HUES64 (cell line): ENCODE results near the gene MCM10. TPM values are rescaled to one million over a fixed set of nuclear protein-coding genes. Genes with fewer than 3 reads are reported as not detected.
A peak's percentile ranks its signal among the peaks of the same experiment; 100 is the strongest.

Experiments used
- H3K27ac ChIP-seq: 2 replicates; pipeline ENCODE4 v1.7.0; 2013; ENCODE audit warnings: low read depth, low read length, inconsistent platforms
- H3K27me3 ChIP-seq: 2 replicates; pipeline ENCODE4 v1.6.1; 2013; ENCODE audit warnings: mild to moderate bottlenecking, low read length; ENCODE audit not compliant: insufficient read depth
- H3K36me3 ChIP-seq: 2 replicates; pipeline ENCODE4 v1.6.1; 2013; ENCODE audit warnings: mild to moderate bottlenecking, low read length; ENCODE audit not compliant: insufficient read depth
- H3K4me1 ChIP-seq: 2 replicates; pipeline ENCODE4 v1.6.1; 2013; ENCODE audit warnings: mild to moderate bottlenecking, low read length, moderate library complexity; ENCODE audit not compliant: insufficient read depth
- H3K4me3 ChIP-seq: 2 replicates; pipeline ENCODE4 v1.5.1; 2013; ENCODE audit warnings: mild to moderate bottlenecking, low read length, moderate library complexity
- H3K9ac ChIP-seq: 2 replicates; pipeline ENCODE4 v1.6.1; 2013; ENCODE audit warnings: mild to moderate bottlenecking, low read depth, low read length
- H3K9me3 ChIP-seq: 2 replicates; pipeline ENCODE4 v1.6.1; 2013; ENCODE audit warnings: low read depth, low read length; ENCODE audit not compliant: insufficient read depth
- WGBS: fragments of 150-250, 120-280 bp; methylation state at CpG from one replicate; pipeline ENCODE4 v1.1.7; 2013; ENCODE audit warnings: missing lambda C conversion rate; 5-methylcytosine and 5-hydroxymethylcytosine counted together
- polyA plus RNA-seq, 2 experiments: library from polyadenylated mRNA; stranded (reverse); fragments of 50-300 nt; gene quantifications; one replicate each; pipeline ENCODE4 v1.2.3, GENCODE V29; 2013

Gene MCM10
- 29.2 TPM for polyA plus RNA-seq (2013, experiment 1 of 2)
- polyA plus RNA-seq (2013, experiment 2 of 2) = 26.9 TPM

DNA sequence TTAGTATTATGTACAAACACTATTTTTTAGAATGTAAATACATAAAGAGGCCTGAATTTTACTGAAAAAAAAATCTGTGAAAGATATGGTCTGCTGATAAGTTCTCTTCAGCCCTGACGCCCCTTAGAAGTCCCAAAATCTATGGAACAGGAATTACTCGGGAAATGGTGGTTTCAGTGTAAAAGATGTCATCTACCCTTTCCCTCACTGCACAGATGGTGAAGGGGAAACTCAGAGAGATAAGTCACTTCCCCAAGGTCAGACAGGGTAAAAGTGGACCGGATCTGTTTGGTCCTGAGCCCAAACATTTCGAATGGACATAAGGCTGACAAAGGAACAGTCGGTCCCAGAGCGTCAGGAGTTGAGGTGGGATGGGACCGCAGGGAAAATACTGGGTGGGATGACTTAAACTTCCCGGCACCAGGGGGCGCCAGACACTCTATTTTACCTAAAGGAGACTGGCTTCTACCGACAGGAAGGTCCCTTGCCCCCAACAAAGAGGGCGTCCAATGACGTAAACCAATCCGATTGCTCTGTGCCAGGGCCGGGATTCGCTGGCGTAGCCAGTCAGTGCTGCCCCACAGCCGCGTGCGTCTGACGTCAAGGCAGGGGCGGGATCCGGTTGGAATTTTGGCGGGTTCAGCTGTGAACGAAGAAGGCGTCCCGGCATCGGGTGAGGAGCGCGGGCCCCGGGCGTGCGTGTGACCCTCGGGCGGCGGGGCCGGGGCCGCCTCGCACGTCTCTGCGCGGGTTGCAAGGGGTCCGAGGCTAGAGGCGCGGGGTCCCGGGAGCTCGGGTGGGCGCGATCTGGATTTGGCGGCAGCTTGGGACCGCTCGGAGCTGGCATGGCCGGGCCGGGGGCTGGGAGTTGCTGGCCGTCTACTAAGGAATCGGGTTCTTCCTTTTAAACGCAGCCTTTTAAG is at the start of gene MCM10:
Gene MCM10, plus strand, starts transcription at position 625 of the 923 bp plus-strand sequence. CDS start 2,645 bp downstream, outside the sequence.
- Histone ChIP-seq H3K4me3 (peak within 1 kb of the TSS; percentile 92), H3K36me3 (peaks cover 30% of the 10 kb centered on the region), H3K9me3 (no peaks in the 10 kb centered on the region), H3K9ac (peak within 1 kb of the TSS; percentile 89), H3K27ac (peak within 1 kb of the TSS; percentile 20; the same call in 1 of the 2 replicates), H3K27me3 (no peaks in the 10 kb centered on the region), H3K4me1 (0 out of 2 replicates have a peak, but pooled peaks cover 5% of the 10 kb centered on the region)
- 4% methylated on average over 56 of the region's 56 CpGs for WGBS

DNA sequence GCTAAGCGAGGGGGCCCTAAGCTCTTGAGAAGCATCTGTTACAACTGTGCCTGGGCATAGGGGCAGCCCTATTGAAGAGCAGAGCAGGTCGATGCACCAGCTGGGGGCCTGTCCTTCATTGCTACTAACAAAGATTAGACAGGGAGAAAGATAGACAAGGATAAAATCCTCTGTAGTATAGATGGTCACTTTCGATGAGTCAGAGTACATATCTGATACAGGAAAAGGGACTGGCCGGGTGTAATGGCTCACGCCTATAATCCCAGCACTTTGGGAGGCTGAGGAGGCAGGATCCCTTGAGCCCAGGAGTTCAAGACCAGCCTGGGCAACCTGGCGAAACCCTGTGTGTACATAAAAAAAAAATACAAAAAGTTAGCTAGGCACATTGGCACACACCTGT is 47.8 kb upstream of the MCM10 start:
- Histone ChIP-seq H3K9me3 (no peaks in the 10 kb centered on the region), H3K27me3 (no peaks in the 10 kb centered on the region), H3K36me3 (peaks cover 7% of the 10 kb centered on the region; the same call in 1 of the 2 replicates), H3K9ac (no peak overlapping the region), H3K4me1 (no peaks in the 10 kb centered on the region), H3K27ac (no peak overlapping the region), H3K4me3 (no peak overlapping the region)
- WGBS = 93% methylated on average over 6 of the region's 6 CpGs

DNA sequence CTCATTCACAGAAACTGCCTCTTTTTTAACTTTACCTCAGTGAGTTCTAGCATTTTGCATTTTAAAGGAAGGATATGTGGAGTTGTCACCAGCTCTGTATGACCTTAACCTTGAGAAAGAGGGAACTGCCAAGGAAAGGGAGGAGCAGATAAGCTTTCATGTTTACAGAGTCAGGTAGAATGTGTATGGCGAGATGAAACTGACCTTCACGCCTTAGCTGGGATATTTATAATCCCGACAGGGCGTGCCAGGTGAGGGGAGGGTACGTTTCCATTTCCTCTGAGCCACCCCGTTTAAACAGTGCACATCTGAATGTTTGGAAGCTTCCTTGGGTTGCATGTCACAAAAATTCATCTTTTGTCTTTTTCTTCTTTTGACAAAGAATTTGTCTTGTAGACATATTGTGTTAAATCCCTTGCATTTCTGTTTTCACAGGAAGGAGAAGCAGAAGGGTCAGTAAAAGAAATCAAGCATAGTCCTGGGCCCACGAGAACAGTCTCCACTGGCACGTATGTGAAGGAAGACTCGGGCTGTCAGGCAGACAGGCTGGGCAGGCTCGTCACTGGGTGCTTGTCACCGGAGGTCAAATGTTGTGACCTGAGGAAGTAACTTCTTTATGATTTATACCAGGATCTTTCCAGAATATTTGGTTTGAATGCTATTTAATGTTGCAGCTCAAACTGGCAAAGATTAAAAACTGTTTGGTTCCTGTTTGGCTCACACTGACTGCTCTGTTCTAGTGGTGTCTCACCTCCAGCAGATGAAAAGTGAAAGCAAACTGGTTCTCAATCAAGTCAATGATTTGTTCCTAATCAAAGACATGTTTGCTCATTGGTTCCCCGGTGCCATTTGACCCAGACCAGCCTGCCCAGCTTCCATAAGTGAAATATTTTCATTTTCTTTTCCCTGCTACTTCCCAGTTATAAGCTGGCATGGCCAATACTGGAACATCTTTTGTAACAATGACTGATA is 45.2 kb upstream of the MCM10 start:
- H3K27me3 ChIP-seq = no peaks in the 10 kb centered on the region
- H3K9me3 ChIP-seq = no peaks in the 10 kb centered on the region
- WGBS = 84% methylated on average over 12 of the region's 12 CpGs
- no peaks in the 10 kb centered on the region for H3K4me1 ChIP-seq
- no peak overlapping the region for H3K27ac ChIP-seq
- peaks cover 7% of the 10 kb centered on the region for H3K36me3 ChIP-seq
- no peak overlapping the region for H3K9ac ChIP-seq
- H3K4me3 ChIP-seq = no peak overlapping the region

DNA sequence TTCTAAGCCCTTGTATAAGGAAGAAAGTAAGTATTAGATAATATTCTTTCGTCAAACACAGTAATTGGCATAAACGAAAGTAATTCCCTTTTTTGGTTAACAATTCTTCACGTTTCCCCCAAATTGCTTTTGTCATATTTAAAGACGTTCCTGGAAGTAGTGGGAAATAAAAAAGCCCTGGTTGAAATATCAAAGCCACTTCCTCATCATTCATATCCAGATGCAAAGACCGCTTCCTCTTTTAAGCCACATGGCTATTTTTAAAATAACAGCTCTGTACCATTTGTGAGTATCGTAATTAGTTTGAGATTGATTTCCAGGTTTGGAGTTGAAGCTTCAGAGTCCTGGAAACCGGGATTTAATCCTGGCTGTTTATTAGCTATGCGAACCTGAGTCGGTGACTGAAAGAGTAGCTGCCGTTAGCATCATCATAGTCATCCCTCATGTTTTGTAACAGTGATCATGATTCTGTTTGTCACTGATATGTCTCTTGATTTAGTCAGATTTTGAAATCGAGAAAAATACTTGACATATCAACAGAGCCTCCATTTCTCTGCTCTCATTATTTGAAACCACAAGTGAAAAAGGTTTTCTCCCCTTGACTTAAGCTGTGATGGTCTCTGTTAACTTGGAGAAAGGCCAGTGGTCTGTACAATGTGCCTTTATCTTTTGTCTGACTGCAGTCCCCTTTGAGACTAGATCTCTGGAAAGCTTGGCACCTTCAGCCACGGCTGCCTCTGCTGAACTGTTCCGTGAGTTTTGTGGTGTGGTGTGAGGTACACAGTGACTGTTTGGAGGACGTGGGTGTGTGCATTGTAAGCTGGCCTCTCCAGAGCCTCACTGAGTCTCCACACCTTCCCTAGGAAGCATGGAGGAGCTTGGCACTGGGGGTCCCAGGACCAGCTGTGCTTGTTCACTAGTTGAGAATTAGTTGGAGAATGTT is 43.2 kb upstream of the MCM10 start:
- no peaks in the 10 kb centered on the region for H3K9me3 ChIP-seq
- peaks cover 3% of the 10 kb centered on the region; the same call in 1 of the 2 replicates for H3K36me3 ChIP-seq
- WGBS = 90% methylated on average over 13 of the region's 14 CpGs
- H3K4me1 ChIP-seq = no peaks in the 10 kb centered on the region
- no peak overlapping the region for H3K27ac ChIP-seq
- H3K4me3 ChIP-seq = no peak overlapping the region
- H3K27me3 ChIP-seq = no peaks in the 10 kb centered on the region
- no peak overlapping the region for H3K9ac ChIP-seq

DNA sequence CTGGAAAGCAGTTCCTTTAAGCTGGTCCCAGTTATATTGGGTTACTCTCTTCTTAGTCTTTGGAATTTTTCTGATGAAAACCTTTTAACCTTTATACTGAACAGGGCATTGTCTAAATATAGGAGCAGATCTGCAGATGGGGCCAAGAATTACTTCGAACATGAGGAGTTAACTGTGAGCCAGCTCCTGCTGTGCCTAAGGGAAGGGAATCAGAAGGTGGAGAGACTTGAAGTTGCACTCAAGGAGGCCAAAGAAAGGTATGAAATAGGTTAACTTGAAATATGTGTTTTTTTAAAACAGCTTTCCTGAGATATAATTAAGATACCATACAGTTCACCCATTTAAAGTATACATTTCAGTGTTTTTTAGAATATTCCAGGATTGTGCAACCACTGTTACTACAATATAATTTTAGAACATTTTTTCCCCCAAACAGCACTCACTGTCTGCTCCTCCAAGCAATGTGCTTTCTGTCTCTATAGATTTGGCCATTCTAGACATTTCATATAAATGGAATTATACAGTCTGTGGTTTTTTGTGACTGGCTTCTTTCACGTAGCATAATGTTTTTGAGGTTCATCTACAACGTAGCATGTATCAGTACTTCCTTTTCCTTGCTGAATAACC is 42.5 kb upstream of the MCM10 start:
- Histone ChIP-seq H3K9ac (no peak overlapping the region), H3K27me3 (no peaks in the 10 kb centered on the region), H3K4me3 (no peak overlapping the region), H3K9me3 (no peaks in the 10 kb centered on the region), H3K36me3 (peaks cover 10% of the 10 kb centered on the region), H3K4me1 (no peaks in the 10 kb centered on the region), H3K27ac (no peak overlapping the region)
- WGBS = 96% methylated on average over 3 of the region's 3 CpGs

DNA sequence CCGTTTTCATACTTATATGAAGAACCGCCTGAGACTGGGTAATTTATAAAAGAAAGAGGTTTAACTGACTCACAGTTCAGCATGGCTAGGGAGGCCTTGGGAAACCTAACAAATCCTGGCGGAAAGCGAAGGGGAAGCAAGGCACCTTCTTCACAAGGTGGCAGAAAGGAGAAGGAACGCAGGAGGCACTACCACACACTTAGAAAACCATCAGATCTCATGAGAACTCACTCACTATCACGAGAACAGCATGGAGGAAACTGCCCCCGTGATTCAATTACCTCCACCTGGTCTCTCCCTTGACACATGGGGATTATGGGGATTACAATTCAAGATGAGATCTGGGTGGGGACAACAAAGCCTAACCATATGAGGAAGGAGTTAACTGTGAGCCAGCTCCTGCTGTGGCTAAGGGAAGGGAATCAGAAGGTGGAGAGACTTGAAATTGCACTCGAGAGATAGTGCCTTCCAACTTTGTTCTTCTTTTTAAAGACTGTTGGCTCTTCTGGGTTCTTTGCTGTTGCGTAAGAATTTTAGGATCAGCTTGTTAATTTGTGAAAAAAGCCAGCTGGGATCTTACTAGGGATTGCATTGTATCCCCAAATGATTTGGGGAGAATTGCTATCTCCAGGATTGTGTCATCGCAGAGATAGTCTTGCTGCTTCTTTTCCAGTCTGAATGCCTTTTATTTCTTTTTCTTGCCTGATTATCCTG is 40.4 kb upstream of the MCM10 start:
- Histone ChIP-seq H3K4me1 (no peaks in the 10 kb centered on the region), H3K27ac (no peak overlapping the region), H3K9ac (no peak overlapping the region), H3K9me3 (no peaks in the 10 kb centered on the region), H3K4me3 (no peak overlapping the region), H3K27me3 (no peaks in the 10 kb centered on the region), H3K36me3 (peaks cover 11% of the 10 kb centered on the region)
- WGBS = 87% methylated on average over 9 of the region's 10 CpGs

DNA sequence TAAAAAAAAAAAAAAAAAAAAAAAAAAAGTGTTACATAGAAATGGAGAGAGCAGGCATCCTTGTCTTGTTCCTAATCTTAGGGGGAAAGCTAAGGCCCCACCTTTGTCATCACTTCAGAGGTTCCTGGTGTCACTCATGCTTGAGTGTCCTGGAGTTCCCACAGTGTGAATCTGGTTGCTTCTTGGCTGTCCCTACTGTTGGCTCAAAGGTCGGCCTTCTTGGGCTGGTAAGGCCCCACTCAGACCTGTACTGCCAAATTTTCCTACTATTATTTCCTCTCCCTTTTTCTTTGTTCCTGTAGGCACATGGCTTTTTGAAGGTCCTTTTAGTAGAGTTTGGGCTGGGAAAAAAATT is 39.9 kb upstream of the MCM10 start:
- Histone ChIP-seq H3K4me1 (no peaks in the 10 kb centered on the region), H3K9me3 (no peaks in the 10 kb centered on the region), H3K9ac (no peak overlapping the region), H3K36me3 (peaks cover 12% of the 10 kb centered on the region), H3K27ac (no peak overlapping the region), H3K4me3 (no peak overlapping the region), H3K27me3 (no peaks in the 10 kb centered on the region)
- 97% methylated on average over 1 of the region's 1 CpG for WGBS

DNA sequence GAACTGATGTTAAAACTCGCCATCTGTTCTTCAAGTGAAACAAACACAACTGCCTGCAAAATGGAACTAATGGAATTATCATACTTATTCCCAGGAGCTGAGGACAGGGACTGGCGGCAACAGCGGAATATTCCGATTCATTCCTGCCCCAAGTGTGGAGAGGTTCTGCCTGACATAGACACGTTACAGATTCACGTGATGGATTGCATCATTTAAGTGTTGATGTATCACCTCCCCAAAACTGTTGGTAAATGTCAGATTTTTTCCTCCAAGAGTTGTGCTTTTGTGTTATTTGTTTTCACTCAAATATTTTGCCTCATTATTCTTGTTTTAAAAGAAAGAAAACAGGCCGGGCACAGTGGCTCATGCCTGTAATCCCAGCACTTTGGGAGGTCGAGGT is 24.7 kb upstream of the MCM10 start:
- Histone ChIP-seq H3K9ac (no peak overlapping the region), H3K27ac (no peak overlapping the region), H3K9me3 (no peaks in the 10 kb centered on the region), H3K36me3 (peaks cover 13% of the 10 kb centered on the region; the same call in 1 of the 2 replicates), H3K27me3 (no peaks in the 10 kb centered on the region), H3K4me3 (no peak overlapping the region), H3K4me1 (peaks cover 14% of the 10 kb centered on the region)
- WGBS = 95% methylated on average over 8 of the region's 8 CpGs

DNA sequence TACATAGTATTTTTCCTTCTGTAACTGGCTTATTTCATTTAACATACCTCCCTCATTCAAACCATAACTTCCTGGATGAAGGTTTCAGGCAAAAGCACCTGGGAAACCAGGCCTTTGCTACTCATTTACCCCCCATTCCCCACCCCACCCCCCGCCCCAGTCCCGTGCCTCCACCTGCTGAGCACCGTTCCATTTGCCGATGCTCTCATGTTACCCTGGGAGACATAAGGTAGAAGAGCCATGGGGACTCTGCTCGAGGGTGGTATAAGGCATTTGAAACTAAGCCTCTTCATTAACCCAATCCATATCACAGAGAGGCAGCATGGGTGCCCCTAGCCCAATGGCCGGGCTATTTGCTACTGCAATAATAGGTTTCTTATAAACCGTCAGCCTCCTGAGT is 22.2 kb upstream of the MCM10 start:
- WGBS = 44% methylated on average over 5 of the region's 7 CpGs
- no peak overlapping the region for H3K9ac ChIP-seq
- no peaks in the 10 kb centered on the region for H3K27me3 ChIP-seq
- no peak overlapping the region for H3K4me3 ChIP-seq
- H3K9me3 ChIP-seq = no peaks in the 10 kb centered on the region
- no peak overlapping the region for H3K27ac ChIP-seq
- H3K36me3 ChIP-seq = peaks cover 4% of the 10 kb centered on the region; the same call in 1 of the 2 replicates
- peaks cover 14% of the 10 kb centered on the region for H3K4me1 ChIP-seq
